NOMO-1 treated with dmso at 0.1 percent for 144 hours (cell line): ENCODE data around the gene ARHGEF4.

Experiments used
- DNase-seq: peaks from one replicate; lab custom pipeline; 2025; ENCODE audit not compliant: unreplicated experiment; lab: John Stamatoyannopoulos, UW

Gene ARHGEF4

DNA sequence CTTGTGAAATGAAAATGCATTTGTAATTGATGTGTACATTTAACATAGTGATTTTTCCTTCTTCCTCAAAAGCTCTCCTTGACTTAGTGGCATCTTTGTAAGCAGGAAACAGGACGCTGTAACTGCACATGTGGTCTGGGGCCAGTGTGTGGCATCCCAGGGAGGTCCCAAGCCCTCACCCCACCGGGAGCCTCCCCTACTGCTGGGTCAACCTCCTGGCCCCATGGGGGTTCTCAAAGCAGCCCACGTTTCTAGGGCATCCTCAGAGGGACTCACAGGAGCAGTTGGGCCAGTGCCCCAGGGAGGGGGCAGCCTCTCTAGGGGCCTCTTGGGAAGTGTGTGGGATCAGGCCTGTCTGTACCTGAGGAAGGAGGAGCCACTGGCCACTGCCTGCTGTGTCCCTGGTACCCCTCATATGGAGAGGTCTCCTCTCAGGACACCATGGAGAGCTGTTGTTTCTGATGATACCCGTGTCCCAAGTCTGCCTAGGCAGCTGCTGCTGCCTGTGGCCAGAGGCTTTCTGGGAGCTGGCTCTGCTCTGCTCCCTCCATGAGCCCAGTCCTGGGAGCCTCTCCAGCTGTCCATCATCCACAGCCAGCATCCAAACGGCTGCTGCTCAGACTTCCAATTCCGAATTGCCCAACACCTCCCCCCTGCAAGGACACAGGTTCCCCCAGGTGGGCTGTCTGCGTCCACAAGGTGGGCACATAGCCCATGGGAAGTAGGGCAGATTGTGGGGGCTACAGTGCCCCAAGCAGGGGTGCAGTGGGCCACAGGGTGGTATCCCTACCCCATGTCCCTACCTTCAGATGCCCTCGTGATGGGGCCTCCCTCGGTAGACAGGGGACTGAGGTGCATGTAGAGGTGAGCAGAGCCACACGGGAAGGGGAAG lies 13.4 kb downstream of the ARHGEF4 start:
- no peak for DNase-seq

DNA sequence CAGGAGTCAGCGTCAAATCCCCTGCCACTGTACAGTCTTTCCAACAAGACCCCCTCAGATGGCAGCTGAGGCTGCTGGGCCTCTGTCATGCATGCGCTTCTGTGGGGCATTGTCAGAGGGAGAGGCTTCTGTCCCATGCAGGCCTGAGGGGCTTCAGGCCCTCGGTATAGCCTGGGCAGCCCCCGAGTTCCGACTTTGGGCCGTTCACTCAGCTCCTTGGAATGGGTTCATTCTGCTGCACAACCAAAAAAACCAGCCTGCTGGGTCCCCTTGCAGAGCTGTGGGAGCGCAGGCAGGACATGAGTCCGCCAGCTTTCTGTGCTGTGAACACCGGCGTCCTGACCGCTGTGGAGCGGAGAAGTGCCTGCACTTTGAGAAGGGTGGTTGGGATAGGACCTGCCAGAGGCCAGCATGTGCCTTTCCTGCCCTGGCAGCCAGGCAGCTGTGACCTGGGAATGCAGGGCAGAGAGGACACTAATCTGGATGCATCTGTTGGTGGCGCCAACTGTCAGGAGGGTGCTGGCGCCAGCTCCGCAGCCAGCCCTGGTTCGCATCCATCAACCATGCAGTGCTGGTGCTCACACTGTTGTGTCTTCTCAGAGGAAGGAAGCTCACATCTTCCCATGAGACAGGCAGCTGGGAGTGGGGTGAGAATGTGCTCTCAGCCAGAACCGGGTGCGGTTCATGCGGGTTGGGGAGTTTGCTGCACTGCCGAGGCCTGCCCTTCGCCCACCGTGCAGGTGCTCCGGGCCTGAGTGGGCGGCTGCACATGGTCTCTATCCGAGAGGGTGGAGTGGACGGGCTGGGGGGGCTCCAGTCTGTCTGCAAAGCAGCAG lies 14.3 kb downstream of the ARHGEF4 start:
- no peak for DNase-seq

DNA sequence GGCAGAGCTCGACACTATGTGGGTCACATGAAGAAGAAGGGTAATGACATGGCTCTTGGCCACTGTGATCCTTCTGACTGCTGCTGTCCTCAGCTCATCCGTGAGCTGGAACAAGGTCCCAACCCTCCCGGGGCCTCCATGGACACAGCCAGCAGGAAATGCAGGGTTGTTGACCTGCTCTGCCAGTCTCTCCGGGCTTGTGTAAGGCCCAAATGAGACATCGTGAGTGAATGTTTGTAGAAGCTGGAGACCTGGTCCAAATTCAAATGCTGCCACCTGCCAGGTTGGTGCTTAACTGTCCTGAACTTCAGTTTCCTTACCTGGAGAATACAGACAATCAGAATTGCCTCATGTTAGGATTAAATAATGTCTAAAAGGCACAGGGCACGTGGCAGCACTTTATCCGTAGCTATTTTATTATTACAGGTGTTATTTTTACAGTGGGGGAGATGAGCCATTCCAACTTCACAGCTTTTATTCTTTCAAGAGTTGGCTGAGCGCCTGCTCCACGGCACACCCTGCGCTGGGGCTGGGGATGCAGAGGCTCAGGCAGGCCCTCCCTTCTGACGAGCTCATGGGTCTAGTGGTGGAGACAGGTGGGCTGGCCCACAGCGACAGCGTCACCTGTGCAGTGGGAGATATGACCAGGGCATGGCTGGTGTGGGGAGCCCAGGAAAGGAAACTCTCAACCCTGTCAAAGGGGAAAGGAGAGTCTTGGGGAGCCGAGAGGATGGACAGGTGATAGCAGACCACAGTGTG lies 15.1 kb downstream of the ARHGEF4 start:
- no peak for DNase-seq

DNA sequence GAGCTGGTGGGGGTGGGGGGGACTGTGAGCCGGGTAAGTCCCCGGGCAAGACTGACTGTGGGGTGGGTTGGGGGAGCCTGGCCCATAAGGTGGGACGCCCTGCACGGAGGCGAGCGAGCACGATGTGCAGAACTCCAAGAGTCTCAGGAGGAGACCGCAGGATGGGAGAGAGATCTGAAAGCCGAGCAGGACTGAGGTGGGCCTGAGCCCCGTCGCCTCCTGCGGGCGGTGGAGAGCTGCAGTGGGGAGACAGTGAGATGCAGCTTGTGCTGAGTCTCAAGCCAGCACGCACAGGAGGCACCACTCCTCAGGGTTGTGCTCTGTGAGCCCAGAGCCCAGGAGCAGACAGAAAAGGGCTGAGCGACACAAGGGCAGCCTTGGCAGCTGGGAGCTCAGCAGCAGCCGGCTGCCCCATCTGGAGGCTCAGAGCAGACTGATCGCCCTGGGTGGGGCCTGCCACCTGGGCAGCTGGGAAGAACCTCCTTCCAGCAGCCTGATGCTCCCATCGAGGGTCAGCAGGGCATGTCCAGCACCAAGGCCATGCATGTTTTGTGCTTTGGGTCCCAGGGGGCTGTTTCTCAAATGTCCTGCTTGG lies 15.9 kb downstream of the ARHGEF4 start:
- DNase-seq, result no peak

DNA sequence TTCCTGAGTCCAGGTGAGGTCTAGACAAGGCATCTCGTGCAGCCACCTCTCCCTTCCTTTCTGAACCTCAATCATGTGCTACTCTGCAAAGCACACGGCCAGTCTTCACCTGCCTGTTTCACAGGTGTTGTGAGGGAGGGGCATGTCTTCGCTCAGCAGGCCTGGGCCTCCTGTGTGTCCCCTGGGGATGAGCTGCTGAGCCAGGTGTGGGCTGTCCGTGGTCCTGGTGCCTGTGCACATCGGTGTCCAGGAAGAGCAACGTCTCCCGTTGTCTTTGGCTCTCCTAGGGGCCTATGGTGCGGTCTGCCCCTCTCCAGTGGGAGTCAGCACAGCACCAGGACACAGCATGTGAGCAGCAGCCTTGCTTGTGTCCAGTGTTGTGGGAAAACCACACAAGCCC lies 16.7 kb downstream of the ARHGEF4 start:
- DNase-seq, result no peak

DNA sequence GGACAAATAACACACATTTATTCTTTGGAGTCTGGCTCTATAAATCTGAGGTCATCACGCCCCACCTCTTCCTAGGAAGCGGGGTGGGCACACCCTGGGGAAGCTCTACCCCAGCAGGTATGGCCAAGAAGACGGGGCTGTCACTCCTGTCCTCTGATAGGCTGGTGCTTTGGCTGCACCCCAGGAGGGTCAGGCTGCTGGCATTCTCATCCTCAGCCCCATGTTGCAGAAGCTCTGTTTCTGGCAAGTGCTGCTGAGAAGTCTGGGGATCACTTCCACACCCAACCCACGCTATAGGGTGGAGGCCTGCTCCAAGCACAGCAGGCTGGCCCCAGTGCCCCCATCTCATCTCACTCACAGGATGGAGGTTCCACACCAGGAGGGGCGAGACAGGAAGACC lies 17.6 kb downstream of the ARHGEF4 start:
- DNase-seq, result no peak

DNA sequence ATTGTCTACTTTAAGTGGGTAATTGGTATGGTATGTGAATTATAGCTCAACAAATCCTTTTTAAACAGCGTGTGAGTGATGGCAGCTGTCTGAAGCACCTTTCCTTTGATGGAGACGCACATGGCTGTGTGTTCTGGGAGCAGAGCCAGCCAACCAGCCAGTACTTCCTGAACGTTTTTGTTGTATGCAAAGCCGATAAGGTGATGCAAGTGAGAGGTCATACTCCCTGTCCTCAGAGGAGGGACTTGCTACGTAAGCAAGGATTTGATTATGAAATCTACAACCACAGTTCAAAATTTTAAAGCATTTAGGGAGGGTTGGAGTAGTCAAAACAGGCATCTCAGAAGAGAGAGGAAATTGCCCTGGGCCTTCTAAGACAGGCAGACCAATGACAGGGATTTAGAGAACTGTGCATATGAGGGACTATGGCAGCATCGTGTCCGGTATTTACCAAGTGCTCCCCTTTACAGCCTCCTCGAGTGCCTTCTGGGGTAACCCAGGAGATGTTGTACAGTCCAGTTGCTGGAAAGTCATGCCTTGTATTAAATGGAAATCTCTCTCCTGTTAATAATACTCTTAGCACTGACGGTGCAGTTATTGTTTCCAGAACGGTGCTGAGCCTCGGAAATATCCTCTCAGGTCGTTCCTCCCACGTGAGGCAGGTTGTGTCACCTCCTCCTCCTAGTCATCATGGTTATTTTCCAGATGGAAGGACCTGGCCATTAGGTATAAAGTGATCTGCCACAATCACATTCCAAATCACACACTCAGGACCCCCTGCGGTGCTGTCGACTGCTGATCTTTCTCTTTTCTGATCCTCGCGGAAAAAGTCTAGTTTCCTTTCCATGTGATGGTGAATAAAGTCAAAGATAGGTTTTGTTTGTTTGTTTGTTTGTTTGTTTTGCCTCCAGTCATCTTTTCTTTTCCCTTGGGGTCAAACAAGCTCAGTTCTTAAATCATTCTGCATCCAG lies 28.4 kb downstream of the ARHGEF4 start:
- peak; percentile 35 for DNase-seq

DNA sequence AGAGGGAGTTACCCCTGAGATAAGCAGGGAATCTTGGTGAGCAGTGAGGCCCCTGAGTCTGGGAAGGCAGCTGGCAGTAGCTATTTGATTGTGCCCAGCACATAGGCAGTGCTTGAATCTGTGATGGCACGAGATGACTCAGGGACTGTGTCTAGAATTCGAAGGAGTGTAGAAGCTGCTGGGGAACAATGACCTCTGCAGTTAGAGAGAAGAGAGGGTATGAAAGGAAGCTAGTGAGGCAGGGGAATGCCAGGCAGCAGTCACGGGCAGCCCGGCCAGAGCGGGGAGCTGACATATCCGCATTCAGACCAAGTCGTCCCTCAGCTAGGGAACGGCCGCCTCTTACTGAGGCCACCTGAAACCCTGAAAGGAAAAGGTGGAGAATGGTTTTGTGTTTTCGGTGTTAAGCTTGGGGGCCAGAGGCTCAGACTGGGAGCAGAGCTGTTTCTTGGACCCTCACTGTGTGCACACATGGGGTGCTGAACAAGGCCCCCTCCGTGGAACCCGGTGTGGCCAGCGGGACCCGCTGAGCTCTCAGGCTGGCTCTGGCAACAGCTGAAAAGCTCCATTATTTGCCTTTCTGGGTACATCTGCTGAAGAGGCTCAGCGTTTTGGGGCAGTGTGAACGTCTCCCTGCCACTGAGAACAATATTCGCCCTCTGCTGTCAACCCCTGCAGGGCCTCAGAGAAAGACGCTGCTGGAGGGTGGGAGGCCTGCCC lies 32.9 kb downstream of the ARHGEF4 start:
- no peak for DNase-seq

DNA sequence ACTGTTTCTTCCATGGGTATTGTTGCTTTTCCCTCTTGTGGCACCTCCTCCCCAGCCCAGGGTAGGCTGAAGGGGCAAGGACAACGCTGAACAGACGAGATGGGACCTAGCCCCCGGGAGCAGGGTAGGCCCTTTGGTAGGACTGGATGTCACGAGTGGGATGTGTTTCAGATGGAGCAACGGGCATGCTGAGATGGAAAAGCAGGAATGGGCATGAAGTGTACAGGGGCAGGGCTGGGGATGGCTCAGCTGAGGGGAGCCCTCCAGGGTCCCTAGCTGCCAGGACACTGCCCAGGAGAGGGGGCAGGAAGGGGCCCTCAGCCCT lies 33.4 kb downstream of the ARHGEF4 start:
- DNase-seq, result no peak

DNA sequence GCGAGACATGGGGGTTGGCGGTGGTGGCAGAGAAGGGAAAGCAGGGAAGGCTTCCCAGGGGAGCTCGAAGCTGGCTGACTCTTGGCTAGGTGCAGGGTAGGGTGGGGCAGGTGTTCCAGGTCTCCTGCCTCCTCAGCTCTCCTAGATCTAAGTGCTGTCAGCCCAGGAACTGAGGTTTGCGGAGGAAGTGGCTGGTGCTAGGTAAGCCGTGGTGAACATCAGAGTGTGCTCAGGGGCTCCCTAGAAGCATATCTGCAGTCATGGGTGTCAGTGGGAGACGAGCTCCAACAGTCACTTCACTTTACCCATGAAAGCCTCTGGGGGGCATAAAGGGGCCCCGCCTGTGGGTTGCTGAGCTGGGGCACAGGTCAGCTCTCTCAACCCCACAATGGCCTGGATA lies 34.1 kb downstream of the ARHGEF4 start:
- no peak for DNase-seq

DNA sequence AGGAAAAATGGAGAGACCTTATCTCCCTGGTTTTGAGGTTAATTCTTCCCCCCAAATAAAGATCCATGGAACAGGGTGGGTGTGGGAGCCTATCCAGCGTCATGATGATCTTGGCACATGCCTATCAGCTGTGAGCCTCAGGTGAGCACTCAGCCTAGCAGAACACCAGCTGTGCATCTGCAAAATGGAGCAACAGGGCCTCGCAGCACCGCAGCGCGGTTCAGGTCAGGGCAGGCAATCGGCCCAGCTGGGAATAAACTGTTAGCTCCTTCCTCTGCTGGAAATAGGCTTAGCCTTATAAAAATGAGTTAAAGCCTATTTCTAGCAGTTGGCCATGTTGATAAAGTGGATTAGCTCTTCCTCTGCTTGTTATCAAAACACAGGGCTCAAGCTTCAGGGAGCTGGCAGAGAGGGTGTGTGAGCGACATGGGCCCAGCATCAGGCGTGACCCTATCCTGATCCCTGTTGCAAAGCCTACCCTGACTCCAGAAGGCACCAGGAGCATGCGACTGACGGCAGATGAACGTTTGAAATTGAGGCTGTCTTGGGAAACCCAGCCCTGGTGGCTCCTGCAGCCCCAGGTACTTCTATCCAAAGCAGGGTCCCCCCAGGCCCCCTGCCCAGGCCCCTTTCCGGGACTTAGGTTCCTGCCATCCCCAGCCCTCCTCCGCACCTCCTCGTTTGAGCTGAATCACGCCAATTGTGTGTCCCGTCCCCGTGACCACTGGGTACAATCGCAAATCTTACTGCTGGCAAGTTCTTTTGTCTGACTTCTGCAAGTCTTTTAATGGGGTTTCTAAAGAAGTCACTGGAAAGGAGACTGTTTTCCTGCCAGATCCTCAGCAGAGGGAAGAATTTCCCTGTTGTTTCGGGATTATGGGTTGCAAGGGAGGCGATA lies 35.4 kb downstream of the ARHGEF4 start:
- no peak for DNase-seq

DNA sequence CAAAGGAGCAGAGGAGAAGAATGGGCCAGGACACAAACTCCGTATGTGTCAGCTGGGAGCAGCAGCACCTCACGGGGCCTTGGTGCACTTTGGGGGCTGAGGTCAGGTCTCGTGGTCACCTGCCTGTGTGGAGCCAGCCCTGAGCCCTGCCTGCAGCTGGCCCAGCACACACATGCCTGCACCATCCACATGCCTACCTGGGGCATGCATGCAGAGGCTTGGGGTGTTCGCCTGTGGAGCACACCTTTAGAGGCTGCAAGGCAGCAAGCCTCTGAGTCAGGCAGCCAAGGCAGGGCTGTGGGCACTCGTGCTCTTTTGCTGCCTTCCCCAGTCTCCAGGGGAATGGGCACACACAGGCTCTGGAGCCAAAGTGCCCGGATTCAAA lies 36.0 kb downstream of the ARHGEF4 start:
- DNase-seq, result no peak

DNA sequence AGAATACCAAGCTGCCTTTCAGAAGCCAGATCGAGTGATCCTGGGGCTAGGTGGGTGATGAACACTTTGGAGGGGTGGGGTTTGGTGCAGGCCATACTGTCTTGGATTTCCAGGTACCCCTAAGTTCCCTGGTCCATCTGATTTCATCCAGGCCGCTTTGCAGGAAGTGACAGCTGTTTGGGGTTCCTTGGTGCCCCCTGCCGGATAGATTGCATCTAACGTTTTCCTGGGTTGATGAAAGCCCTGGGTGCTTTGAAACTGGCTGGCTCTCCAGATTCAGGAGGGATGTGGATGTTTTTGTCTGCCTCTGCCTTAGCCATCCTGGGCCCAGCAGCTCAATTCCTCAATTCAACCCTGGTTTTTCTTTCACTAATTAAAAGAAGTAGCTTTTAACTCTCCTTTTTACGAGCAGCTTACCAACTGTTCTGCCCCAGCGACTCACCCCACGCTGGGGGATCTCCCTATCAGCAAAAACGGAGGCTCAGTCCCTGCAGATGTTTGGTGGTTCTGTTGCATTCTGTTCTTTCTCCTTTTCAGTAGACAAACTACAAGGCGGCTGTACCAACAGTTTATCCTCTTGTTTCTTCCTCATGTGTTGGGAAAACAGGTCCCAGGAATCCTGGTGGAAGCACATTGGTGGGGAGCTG lies 37.1 kb downstream of the ARHGEF4 start:
- peak; percentile 16 for DNase-seq

DNA sequence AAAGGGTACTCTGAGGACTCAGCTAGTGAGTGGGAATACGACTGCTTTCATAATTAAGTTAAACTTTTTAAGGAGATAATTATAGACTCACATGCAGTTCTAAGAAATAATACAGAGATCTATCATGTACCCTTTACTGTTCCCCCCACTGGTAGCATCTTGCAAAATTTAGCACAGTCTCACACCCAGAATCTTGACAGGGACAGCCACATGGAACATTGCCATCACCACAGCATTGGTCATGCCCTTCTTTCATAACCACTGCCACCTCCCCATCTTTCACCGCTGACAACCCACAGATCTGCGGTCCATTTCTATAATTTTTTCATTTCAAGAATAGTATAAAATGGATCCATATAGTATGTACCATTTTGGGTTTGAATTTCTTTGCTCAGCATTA lies 37.8 kb downstream of the ARHGEF4 start:
- no peak for DNase-seq

DNA sequence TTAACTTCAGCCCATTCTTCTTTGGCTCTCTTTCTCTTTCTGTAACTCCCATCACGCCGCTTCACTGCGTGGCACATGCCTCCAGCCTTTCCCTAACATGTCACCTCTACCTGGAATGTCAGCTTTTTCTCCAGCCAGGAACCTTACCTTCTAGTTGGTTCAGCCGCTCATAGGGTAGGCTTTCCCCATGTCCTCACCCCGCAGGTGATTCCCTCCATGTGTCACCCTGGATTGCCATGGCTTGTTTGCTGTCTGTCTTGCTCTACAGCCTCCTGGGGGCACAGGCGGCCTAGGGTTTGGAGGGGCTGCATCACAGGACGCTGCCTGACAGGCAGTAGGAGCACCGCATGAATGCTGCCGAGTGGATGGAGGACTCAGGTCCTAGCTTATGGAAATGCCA lies 39.2 kb downstream of the ARHGEF4 start:
- DNase-seq, result no peak

DNA sequence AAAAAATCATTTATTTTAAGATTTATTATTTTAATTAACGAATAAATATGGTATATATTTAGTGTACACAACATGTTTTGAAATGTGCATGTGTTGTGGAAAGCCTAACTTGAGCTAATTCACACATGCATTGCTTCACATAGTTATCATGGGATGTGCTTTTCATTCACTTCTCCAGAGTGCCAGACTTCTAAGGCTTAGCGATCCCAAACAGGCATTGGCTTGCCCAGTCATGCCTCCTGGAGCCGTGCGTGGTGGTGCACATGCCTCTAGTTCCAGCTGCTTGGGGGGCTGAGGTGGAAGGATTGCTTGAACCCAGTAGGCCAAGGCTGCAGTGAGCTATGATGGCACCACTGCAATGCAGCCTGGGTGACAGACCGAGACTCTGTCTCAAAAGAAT lies 40.5 kb downstream of the ARHGEF4 start:
- DNase-seq, result no peak

DNA sequence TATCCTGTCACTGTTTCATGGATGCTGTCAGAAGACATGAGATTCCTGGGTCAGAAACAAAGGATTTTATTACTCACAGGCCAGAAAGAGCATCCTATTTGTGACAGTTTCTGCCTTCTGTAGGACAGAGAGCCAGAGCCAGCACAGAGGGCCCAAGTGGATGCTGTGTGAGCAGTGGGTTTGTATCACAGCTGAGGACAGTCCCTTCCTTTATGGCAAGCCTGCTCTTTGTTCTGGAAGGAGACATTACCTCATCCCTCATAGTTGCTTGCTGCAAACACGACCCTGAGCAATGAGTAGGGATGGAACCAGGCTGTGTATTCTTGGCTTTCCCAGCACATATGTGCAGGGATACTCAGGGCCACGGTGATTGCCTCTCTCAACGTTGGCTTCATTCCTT lies 41.6 kb downstream of the ARHGEF4 start:
- no peak for DNase-seq

DNA sequence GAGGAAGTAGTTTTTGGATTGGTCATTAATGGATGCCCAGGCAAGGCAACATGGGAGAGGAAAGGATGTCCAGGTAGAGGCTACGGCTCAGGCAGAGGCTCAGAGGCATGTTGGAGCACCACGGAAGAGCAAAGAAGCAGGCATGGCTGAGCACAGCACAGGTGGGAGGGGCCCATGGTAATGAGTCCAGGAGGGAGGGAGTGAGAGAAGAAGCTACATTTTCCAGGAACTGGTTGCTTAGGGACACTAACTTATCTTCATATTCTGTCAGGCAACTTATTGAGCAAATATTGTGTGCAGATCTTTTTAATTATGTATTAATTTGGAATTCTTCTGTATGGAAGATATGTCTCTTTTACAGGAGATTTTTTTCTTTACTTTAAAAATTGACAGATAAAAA lies 42.2 kb downstream of the ARHGEF4 start:
- DNase-seq, result no peak
